GM18951 (cell line): ENCODE data around the gene F10.
"Not testable (repeated sequence)": the region's sequence is repeated elsewhere in the genome, so short reads cannot be mapped to it uniquely, and the experiment has no call there.

Experiments used
- POLR2A ChIP-seq: IDR thresholded peaks from 4 replicates; pipeline ENCODE4 v1.6.1; 2011; ENCODE audit warnings: mild to moderate bottlenecking; ENCODE audit not compliant: insufficient read length, insufficient read depth; ENCODE audit errors: extremely low read depth
- in situ Hi-C: fragments of 300-500 bp; cut with MboI; formaldehyde crosslinking; loops from one replicate; pipeline ENCODE4 v1.12.0; 2022; ENCODE audit warnings: low sequenced_read_pairs, mixed read lengths, inconsistent platforms; ENCODE audit not compliant: unreplicated experiment

F10 gene

DNA sequence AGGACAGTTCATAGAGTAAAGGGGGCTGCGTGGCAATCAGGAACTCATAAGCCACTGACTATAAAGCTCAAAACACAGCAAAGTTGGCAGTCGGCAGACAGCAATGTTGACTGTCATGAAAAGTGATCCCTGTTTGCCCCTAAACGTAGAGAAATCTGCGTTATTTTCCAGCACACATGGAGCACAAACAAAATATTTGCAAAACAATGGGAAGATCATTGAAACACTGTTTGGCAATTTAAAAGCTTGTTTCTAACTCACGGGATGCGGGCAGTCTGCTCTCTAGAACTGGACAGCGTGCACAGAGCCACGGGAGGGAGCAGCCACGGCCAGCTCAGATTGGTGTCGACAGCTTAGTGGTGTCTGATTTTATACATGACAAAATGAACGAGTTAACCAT is 23.5 kb upstream of the F10 start:
- TF ChIP-seq POLR2A, result no peak
- in situ Hi-C loops, result no loop called here

DNA sequence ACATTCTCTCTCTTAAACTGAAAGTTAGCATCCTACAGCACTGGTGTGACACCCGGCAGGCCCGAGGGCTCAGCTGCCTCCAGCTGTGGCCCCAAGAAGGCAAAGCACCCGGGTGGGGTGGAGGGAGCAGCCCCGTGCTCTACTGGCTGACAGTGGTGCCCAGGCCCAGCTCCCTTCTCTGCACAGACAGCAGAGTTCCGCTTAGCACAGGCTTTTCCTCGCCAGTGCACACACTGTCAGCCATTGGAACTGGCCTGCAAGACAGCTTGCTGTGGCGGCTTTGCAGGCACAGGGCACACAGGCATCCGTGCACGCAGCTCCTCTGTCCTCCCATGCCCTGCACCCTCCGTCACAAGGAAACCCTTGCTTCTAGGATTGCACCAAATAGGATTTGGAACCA is 20.3 kb upstream of the F10 start:
- in situ Hi-C loops, result not testable (repeated sequence)

DNA sequence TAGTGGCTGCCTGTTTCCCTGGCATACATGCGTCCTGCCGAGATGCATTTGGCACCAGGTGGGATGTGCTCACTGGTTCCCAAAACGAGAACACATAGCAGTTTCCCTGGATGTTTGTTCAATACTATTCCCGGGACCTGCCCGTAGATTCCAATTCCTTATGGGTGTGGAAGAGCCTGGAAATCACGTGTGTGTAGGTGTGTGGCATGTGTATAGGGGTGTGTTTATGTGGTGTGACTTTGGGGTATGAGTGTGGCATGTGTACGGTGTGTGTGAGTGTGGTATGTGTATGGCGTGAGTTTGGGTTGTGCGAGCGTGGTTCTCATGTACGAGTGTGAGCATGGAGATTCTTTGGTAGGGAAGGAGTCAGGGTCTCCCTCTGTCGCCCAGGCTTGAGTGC is 19.9 kb upstream of the F10 start:
- TF ChIP-seq POLR2A, result no peak
- in situ Hi-C loops, result no loop called here

DNA sequence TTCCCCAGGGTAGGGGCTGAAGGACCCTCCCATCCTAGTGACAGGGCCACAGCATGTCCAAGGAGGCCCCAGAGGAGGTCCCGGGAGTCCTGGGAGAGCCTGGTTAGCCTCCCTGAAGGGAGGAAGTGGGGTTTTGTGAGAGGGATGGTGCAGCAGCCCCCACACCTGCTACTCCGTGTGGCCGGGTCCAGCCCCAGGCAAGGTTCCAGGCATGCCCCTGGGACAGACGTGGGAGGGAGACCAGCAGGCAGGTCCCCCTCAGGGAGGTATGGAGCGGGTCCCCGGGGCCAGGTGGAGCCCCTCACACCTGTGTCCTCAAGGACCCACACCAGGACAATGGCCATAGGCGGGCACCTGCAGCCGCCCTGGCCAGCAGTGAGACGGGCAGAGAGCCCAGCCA is 19.0 kb upstream of the F10 start:
- no peak for TF ChIP-seq POLR2A

DNA sequence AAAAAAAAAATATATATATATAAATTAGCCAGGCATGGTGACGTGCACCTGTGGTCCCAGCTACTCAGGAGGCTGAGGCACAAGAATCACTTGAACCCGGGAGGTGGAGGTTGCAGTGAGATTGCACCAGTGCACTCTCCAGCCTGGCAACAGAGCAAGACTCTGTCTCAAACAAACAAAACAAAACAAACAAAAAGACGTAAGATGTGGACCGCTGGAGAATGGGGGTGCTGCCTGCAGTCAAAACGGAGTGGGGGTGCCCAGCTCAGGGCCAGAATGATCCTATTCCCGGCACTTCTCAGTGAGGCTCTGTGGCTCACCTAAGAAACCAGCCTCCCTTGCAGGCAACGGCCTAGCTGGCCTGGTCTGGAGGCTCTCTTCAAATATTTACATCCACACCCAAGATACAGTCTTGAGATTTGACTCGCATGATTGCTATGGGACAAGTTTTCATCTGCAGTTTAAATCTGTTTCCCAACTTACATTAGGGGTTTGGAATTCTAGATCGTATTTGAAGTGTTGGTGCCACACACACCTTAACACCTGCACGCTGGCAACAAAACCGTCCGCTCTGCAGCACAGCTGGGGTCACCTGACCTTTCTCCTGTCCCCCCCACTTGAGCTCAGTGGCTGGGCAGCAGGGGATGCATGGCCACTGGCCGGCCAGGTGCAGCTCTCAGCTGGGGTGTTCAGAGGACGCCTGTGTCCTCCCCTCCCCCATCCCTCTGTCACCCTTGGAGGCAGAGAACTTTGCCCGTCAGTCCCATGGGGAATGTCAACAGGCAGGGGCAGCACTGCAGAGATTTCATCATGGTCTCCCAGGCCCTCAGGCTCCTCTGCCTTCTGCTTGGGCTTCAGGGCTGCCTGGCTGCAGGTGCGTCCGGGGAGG is 17.3 kb upstream of the F10 start, which contains the start of gene F7:
F7 (plus strand) TSS at position 760 of the 889 bp plus-strand sequence; CDS start at position 811, 51 bp downstream.
- in situ Hi-C loops, result no loop called here
- TF ChIP-seq POLR2A, result no peak

More for the DNA sequence above, 19.0 kb upstream of the F10 start:
- in situ Hi-C loops, result no loop called here

GRCh38 chr13:113105921-113106452 is 16.6 kb upstream of the F10 start:
- TF ChIP-seq POLR2A, result no peak
- in situ Hi-C loops, result no loop called here

DNA sequence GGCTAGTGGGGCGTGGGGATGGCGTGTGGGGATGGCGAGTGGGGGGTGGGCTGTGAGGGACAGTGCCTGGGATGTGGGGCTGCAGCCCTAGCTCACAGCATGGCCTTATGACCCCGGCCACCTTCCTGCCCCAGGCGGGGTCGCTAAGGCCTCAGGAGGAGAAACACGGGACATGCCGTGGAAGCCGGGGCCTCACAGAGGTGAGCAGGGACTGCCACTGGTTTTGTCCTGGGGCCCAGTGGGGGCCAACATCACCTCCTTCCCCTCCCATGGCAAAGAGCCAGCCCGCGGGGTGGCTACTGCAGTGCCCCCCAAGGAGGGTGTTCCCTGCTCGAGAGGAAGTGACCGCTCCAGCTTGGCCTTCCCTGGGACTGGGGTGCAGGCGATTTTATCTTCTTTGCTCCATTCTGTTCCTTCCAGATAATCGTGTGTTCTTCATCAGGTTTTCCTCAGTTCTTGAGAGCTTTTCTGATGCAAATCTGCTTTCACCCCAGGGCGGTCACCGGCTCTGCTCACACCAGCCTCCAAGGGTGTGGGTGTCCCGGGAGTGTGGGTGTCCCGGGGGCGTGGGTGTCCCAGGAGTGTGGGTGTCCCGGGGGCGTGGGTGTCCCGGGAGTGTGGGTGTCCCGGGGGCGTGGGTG is 15.8 kb upstream of the F10 start:
- no peak for TF ChIP-seq POLR2A
- in situ Hi-C loops, result no loop called here

- in situ Hi-C loops, result not testable (repeated sequence)
Measured at GRCh38 chr13:113108521-113108920, 14.1 kb upstream of the F10 start.

GRCh38 chr13:113109151-113110047 is 13.2 kb upstream of the F10 start:
- in situ Hi-C loops, result no loop called here
- TF ChIP-seq POLR2A, result no peak

DNA sequence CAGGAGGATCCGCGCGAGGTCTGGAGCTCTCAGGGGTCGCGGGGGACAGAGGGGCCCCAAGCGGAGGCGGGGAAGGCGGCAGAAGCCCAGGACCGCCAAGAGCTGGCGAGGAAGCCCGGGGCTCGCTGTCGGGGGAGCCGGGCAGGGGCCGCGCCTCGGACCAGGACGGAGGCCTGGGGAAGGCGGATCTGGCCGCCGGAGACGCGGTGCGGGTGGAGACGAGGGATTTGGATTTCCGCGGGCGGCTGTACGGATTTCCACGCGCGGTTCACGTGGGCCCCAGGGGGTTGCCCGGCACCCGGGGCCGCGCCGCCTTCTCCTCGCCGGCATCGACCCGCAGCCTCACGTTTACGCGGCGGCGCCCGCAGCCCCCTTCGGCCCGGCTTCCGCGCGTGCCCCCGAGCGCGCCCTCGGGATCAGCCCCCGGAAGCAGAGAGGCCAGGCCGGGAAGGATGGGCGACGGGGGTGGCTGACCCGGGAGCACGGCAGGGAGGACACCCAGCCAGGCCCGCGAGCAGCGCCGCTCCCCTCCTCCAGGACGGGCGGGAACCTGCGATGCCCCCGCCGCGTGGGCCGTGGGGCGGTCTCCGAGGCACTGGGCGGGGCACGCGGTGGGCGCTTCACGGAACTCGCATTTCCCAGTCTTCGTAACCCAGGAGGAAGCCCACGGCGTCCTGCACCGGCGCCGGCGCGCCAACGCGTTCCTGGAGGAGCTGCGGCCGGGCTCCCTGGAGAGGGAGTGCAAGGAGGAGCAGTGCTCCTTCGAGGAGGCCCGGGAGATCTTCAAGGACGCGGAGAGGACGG is 12.3 kb upstream of the F10 start:
- in situ Hi-C loops, result no loop called here
- TF ChIP-seq POLR2A, result no peak

- in situ Hi-C loops, result no loop called here
- TF ChIP-seq POLR2A, result no peak
Measured at GRCh38 chr13:113110852-113111315, 11.7 kb upstream of the F10 start.

GRCh38 chr13:113111821-113112220 is 10.8 kb upstream of the F10 start:
- in situ Hi-C loops, result not testable (repeated sequence)

- in situ Hi-C loops, result not testable (repeated sequence)
Measured at GRCh38 chr13:113112475-113112874, 10.1 kb upstream of the F10 start.
